ENCODE data around the gene KCNJ18.
"Not testable (repeated sequence)": the region's sequence is repeated elsewhere in the genome, so short reads cannot be mapped to it uniquely, and the experiment has no call there.

Gene KCNJ18

DNA sequence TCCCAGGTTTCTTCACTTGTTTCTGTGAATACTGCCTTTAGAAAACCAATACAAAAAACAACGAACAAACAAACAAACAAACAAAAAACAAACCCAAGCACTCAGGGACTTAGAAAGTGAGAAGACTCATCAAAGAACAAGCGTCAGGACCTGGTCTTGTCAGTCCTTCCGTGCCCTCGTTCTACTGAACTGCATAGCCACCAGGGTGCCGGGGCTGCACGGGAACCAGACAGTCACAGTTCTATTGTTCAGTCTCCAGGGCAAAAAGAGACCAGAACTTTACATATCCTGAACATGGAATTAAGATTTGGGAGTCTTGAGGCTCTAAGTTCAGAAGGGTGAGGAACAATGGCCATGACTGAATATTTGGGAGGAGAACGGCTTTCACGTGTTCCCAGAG, 28.2 kb downstream of the KCNJ18 start:
- not testable (repeated sequence) for DNase-seq (ENCODE audit: low read depth in 2 of 3, low spot score in 1 of 3)

DNA sequence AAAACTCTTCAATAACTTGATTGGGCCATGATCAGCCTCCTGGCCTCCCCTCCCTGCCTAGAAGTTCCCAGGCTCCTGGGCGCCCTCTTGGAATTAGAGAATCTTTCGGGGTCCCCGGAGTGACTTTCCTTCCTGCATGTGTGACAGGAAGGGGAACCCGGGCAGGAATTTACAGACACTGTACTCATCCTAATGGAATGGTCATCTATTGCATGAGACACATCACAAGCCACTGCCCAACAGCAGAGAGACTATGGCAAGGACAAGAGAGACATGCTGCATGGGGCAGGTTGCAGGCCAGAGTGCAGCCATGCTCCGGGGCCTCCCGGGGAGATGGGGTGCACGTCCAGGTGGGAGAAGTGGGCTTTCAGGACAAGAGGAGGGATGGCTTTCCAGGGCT, 29.9 kb downstream of the KCNJ18 start:
- DNase-seq (ENCODE audit: low read depth in 2 of 3, low spot score in 1 of 3) = not testable (repeated sequence)

DNA sequence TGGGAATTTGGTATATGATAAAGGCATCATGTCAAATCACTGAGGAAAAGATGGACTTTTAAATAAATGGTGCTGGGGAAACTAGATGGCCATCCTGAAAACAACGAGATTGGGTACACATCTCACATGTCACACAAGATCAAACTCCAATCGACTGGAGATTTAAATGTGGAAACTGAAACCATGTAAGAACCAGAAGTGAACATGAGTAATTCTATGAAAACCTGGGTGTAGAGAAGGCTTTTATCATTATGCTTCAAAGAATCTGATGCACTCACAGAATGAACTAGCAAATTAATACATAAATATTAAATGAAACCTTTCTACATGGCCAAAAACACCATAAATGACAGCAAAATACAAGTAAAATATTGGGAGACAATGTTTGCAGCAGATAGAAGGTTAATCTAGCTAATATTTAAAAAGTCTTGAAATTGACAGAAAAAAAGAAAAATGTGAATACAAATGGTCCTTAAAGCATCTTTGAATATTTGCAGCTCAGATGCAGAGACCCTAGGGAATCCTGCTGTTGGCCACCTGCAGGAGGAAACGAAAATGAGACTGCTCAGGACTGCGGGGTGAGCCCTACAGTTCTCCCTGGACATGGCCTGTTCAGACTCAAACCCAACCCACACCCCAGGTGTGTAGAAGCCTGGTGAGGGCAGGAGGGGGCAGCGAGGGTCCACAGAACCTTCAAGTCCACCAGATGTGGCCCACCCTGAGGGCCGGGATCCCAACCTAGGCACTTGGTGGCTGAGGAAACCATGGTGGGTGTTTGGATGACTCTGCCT, 32.1 kb downstream of the KCNJ18 start:
- DNase-seq (ENCODE audit: low read depth in 2 of 3, low spot score in 1 of 3) = not testable (repeated sequence)

DNA sequence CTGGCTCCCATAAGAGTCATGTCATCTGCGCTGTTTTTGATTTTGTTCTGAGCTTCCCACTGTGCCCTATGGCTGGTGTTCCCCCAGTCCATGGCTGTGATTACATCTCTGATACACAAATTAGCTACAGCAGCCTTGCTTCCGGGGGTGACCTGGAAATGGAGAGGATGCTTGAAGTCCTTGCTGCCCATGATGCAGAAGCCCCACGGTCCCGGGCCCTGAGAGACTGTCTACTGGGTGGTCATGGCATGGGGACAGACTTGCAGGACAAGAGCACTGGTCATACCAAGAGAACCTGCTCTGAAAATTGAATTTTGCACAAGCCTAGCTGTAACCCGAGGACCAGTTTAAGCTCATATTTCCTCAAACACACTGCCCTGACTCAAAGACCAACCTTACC, 38.8 kb downstream of the KCNJ18 start:
- DNase-seq (ENCODE audit: low read depth in 2 of 3, low spot score in 1 of 3) = not testable (repeated sequence)

DNA sequence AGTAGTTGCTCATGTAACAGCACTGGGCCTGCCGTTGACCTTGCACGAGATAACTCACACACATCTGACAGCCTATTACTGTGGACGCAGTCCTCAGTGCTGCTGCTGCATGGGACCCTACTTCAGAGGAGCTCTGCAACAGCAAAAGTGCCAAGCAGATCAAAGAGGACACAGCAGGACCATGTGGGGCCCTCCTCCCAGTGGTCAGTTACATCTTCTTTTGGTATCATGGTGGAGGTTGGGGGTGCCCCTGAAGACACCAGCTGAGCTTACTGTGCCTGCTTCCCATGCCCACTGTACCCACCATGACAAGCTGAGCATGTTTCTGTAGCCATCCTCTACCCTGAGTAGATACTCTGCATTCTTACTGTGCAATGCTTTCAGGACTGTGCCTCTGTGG, 41.6 kb downstream of the KCNJ18 start:
- DNase-seq (ENCODE audit: low read depth in 2 of 3, low spot score in 1 of 3) = not testable (repeated sequence)

DNA sequence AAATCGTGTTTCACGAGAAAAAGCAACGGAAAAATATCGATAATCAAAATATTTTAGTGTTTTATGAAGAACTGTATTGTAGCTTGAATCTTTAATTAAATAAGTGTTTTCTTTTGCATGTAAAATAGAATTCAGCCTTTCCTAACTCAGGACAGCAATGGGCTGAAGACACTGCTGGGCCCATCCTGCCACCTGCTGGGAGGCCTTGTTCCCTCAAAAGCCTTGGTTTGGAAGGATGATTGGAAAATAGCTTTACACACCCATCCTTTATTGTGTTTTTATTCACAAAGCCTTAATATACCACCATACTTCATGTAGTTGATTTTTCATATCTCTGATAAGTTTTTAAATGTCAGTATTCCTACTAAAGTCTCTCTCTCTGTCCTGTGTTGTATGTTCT, 43.5 kb downstream of the KCNJ18 start:
- DNase-seq (ENCODE audit: low read depth in 2 of 3, low spot score in 1 of 3) = not testable (repeated sequence)

DNA sequence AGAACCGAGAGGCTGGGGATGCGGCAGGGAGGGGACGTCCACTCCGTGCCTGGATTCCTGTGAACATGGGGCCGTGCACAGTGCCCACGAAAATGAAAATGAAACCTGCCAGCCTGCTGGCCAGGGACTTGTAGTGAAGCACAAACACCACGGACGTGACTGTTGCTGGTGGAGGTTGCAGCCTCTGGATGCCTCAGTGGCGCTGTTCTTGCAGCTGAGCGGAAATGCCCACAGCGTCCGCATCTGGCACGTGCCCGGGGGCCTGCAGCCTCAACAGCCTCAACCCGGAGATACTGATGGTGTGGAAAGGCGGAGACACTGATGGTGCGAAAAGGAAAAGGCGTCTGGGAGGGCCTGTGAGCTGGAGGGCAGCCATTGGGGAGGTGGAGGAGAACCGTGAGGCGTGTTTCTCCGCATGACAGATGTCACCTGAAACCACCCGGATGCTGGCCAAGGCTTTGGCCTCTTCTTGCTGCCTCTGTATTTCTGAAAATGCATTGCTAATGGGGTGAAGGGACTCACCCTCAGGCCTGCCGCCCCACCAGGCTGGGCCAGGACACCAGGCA, 44.8 kb downstream of the KCNJ18 start:
- DNase-seq (ENCODE audit: low read depth in 2 of 3, low spot score in 1 of 3) = not testable (repeated sequence)

DNA sequence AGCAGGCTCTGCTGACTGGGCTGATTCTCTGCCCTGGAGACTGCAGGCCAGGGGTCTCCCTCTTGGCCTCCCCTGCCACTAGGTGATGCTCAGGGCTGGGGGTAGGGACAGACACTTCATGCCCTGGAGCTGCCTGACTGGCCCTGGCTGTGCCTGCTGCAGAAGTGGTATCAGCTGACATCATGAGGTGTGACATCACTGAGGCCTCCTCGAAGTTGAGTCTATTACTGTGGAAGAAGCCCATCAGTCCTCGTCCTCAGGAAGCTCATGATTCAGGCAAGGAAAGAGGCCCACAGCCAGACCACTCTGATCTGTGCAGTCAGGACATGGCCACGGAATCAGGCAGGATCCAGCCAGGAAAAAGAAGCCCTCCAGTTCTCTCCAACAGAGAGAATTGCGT, 45.9 kb downstream of the KCNJ18 start:
- not testable (repeated sequence) for DNase-seq (ENCODE audit: low read depth in 2 of 3, low spot score in 1 of 3)

DNA sequence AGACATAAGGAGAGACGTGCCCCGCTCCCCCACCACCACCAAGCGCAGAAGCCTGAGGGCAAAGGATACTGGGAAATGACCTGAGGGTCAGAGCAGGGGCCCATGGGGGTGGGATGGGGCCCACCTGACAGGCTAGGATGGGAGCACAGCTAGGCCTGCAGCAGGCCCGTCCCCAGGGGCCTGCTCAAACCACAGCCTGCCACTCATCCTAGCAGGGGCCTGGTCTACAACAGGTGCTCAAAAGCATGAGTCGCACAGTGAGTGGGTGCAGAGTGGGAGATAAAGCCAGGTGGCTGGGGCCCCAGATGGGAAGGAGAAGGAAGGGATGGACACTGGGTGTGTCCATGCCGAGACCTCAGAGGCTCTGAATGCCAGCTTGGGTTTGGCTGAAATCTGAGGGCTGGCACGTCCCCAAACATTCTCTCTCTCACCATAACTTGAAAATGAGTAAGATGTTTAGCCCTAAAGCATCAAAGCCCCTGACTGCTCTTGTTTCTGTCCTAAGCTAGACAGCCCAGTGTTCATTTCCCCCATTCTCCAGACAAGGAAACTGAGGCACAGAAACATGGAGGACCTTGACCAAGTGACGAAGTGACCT, 46.7 kb downstream of the KCNJ18 start:
- DNase-seq (ENCODE audit: low read depth in 2 of 3, low spot score in 1 of 3) = not testable (repeated sequence)

DNA sequence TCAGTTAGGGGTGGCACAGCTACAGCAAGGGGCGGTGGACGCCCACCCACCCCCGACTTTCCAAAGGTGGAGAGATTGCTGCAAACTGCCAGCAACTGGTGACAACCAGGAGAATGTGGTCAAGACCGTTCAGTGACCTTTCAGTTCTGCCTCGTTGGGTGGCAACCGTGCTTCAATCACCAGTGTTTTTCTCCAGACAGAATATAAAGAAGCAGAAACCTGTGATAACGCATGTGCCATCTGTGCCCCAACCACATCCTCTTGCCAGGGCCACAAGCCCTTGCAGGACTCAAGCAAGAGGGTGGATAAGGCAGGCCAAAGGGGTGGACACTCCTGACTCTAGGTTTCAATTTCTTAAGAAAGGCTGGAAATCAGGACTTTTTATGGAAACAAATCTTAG, 47.2 kb downstream of the KCNJ18 start:
- not testable (repeated sequence) for DNase-seq (ENCODE audit: low read depth in 2 of 3, low spot score in 1 of 3)

DNA sequence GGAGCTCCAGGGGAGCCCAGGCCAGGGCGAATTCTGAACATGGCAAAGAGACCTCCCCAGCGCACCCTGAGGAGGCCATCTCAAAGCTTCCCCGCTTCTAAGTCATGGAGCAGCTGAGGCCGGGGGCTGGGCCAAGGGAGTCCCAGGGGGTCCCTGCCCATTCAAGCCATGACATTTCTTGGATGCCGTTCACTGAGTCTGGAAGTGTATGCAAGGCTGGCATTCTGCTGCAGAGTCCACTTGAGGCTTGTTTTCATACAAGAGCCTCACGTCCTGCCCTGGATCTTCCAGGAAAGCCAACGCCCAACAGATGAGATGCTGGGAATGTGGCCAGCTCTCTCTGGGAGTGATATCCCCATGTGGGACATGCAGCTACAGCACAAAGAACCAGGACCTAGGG, 48.5 kb downstream of the KCNJ18 start:
- not testable (repeated sequence) for DNase-seq (ENCODE audit: low read depth in 2 of 3, low spot score in 1 of 3)

DNA sequence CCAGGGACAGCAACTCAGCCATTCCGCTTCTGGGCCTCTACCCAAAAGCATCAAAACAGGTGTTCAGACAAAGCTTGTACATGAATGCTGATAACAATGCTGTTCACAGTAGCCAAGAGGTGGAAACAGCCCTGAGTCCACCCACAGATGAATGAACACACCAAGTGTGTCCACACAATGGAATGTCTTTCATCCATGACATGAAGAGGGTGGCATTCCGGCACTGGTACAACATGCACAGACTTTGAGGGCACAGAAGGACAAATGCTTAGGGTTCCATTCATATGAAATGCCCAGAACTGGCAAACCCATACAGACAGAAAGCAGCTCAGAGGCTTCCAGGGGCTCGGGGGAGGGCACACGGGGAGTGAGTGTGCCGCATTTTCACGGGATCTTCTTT, 49.2 kb downstream of the KCNJ18 start:
- not testable (repeated sequence) for DNase-seq (ENCODE audit: low read depth in 2 of 3, low spot score in 1 of 3)

DNA sequence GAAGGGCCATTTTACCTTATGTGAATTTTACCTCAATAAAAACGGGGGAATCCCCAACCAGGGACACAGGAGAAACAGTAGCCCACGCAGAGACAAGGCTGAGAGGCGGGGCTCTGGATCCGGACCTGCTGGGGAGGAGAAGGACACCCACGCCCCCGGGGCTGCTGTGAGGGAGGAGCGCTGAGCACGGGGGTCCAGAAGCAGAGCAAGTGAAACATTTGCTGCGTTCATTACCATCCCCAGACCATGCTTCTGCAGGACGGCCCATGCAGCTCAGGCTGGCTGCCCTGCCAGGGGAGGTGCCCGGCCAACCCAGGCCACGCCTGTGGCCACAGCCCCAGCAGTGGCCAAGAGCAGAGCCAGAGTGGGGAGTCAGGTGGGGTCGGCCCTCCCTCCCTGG, 50.0 kb downstream of the KCNJ18 start:
- no peak for DNase-seq (ENCODE audit: low read depth in 2 of 3, low spot score in 1 of 3)

DNA sequence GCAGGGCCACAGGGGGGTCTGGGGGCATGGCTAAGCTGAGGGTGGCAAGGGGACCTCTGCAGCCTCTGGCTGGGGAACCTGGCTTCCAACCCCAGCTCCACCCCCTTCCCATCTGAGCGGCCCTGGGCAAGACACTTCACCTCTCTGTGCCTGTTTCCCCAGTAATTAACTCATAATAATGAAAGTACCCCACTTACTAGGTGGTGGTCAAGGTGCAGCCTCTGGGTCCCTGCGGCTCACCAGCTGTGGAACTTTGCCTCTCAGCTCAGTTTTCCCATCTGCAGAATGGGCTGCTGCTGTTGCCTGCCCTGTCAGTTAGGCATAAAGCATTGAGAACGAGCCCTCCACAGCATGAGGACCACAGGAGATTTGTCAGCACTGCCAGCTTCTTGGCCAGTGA, 51.8 kb downstream of the KCNJ18 start:
- not testable (repeated sequence) for DNase-seq (ENCODE audit: low read depth in 2 of 3, low spot score in 1 of 3)

DNA sequence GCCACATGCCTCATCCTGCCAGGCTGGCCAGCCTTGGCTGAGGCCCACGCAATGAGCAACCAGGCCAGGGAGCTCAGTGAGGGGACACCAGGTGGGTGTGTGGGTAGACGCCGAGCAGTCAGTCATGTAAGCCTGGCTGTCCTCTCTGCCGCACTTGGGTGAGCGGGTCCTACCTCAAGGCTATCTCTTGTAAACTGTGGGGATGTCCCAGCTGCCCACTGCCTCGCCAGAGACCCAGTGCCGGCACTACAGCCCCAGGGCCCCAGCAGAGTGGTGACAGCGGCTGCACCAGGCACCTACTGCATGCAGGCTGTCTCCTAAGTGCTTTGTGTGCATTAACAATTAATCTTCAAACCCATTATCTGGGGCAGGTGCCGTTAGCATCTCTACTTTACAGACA, 52.3 kb downstream of the KCNJ18 start:
- DNase-seq (ENCODE audit: low read depth in 2 of 3, low spot score in 1 of 3) = not testable (repeated sequence)

DNA sequence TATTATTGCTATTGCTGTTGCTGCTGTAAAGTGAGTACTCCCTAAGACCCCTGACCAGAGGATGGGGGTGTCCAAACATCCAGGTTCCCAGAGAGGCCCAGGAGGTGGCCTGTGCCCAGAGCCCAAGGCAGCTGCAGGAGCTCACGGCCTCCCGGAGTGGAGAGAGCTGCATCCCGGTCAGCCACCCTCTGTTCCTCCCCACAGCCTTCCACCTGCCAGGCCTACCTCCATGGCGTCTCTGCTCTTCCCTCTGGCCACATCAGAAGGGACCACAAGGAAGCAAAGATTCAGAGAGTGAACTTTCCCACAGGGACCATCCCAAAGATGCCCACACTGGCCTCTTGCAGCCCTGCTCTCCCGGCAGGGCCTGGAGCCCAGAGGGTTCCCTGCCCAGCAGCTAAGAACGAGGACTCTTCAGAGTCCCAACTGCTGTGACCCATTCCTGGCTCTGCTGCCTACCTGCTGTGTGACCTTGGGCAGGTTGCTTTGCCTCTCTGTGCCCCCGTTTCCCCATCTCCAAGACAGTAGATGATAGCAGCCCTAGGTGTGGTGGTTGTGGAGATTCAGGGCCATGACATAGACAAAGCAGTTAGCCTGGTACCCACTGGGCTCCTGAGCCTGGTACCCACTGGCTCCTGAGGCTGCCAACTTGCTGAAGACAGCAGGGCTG, 53.2 kb downstream of the KCNJ18 start:
- not testable (repeated sequence) for DNase-seq (ENCODE audit: low read depth in 2 of 3, low spot score in 1 of 3)

DNA sequence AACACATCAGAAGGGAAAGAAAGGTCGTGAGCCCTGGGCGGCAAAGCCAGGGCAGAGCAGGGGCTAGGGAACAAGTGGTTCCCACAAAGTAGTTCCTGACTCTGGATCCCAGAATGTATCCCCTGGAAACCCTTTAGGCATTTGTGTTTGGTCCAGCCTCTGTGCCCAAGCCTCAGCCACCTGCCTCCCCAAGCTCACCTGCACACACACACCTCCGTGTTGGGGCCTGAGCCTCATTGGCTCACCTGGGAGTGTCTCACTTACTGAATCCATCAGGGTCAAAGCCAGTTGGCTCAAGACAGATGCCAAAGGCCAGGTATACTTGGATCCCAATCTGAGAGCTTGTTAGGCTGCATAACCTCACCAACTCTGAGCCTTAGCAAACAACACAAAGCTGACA, 54.1 kb downstream of the KCNJ18 start:
- not testable (repeated sequence) for DNase-seq (ENCODE audit: low read depth in 2 of 3, low spot score in 1 of 3)

DNA sequence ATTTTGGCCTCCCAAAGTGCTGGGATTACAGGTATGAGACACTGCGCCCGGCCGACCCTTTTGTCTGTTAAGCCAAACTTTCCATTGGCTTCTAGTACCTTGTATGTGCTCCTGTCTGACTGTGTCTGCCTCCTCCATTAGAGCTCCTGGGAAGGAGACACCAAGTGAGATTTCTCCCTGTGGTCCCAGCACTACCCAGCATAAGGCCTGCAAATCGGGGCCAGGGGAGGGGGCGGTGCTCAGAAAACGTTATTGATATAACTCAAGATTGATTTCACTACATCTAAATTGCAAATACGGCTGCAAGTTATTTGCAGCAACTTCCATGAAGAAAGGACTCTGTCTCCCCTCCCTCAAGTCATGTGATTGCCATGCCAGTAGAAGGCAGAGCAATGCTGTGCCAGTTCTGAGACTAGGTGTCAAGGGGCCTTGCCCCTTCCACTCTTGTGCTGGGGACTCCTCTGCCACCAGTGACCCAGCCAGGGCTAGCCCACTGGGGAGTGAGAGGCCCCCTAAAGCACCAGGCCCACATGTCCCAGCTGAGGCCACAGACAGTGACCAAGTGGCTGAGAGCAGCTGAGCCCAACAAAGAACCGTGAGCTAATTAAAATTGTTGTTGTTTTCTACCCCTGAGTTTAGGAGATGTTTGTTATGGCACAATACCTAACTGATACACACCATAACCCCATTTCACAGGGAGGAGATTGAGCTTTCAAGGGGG, 55.0 kb downstream of the KCNJ18 start:
- not testable (repeated sequence) for DNase-seq (ENCODE audit: low read depth in 2 of 3, low spot score in 1 of 3)

DNA sequence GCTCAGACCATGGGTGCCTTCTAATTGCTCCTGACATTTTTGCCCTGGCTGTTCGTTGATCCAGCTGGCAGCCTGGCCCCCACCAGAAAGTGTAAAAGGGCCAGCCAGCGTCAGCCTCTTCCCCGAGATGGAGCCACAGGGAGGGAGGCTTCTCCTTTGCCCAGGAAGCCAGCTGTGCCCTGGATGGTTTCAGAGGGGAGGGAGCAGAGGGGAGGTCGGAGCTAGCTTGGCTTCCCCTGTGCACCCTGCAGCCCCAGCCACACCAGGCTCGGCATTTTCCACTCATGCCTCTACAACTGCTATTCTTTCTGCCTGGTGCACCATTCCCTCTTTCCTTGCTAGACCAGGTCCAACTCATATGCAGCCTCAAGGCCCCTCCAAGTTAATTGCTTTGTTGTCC, 56.4 kb downstream of the KCNJ18 start:
- DNase-seq (ENCODE audit: low read depth in 2 of 3, low spot score in 1 of 3) = not testable (repeated sequence)

DNA sequence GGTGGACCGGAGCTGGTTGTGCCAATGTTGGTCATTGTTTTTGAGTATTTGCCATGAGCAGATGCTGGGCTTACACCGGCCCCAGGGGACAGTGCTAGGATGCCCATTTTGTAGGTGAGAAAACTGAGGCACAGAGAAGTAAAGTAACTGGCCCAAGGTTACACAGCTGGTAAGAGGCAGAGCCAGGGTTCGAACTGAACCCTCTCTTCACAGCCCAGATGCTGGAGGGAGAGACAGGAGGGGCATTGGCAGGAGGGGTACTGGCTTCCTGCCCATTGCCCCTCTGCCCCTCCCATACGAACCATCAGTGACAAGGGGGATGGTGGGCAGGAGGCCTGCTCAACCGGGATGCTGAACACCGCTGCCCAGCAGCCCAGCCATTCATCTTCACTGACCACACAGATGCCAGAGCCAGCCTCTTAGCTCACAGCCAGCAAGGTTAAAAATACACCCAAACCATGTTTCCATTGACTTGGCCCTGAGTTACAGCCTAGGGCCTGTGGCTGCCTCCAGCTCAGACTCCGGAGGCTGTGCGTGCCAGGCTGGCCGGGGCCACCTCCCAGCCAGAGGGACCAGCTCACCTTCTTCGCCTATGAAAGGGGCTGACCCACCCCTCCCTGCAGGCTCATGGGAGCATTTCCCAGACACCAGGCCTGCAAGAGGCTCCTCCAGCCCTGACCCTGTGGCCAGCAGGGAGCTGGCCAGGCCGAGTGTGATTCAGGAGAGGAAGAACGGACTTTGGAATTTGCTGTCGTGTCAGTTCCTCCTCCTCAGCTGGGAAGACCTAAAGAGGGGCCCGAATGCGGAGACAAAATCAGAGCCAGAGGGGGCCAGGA, 57.6 kb downstream of the KCNJ18 start:
- DNase-seq (ENCODE audit: low read depth in 2 of 3, low spot score in 1 of 3) = not testable (repeated sequence)
